Naive thymus-derived CD4-positive, alpha-beta T cell (primary cell): Measurements from ENCODE around the gene PDE8A. TPM values are rescaled to one million over a fixed set of nuclear protein-coding genes. Genes with fewer than 3 reads are reported as not detected.

Source experiments
- ATAC-seq: fragments of 150-1000 bp; cut with Tn5 transposase; 2 replicates; pipeline ENCODE4 v1.10.0; 2021; ENCODE audit warnings: mild to moderate bottlenecking, moderate library complexity
- CTCF ChIA-PET: fragments of 350-600 bp; sonication (Branson Sonifier 250); formaldehyde crosslinking; loops from one replicate; lab custom pipeline; 2021; ENCODE audit warnings: antibody characterized with exemption; lab: Charles Lee
- POLR2A ChIA-PET: fragments of 350-600 bp; sonication (Branson Sonifier 250); formaldehyde crosslinking; loops from one replicate; lab custom pipeline; 2021; ENCODE audit warnings: antibody characterized with exemption, inconsistent platforms; lab: Charles Lee
- DNase-seq, 9 donors: peaks; one replicate each; pipeline versions ENCODE4 v3.0.0 to v3.0.0-alpha.2; 2020 to 2022; ENCODE audit warnings: mixed read lengths in 1 of 9
- H3K27ac ChIP-seq: one replicate; pipeline ENCODE4 v1.7.0; 2013; ENCODE audit warnings: mild to moderate bottlenecking, low read depth, low read length, moderate library complexity
- H3K27me3 ChIP-seq, 2 donors: one replicate each; pipeline ENCODE4 v1.7.0; 2013; ENCODE audit warnings: low read length in 2 of 2, mild to moderate bottlenecking in 2 of 2, moderate library complexity in 2 of 2; ENCODE audit not compliant: control insufficient read depth in 2 of 2, insufficient read depth in 2 of 2
- H3K36me3 ChIP-seq, 3 experiments: 1 replicate in 2 of 3; 2 replicates in 1 of 3; pipeline ENCODE4 v1.7.0; 2013; ENCODE audit warnings: low read length in 3 of 3, mild to moderate bottlenecking in 3 of 3, moderate library complexity in 1 of 3; ENCODE audit not compliant: insufficient read depth in 3 of 3, control insufficient read depth in 2 of 3
- H3K4me1 ChIP-seq, 2 donors: one replicate each; pipeline ENCODE4 v1.7.0; 2013; ENCODE audit warnings: low read length in 2 of 2, mild to moderate bottlenecking in 2 of 2, moderate library complexity in 1 of 2; ENCODE audit not compliant: control insufficient read depth in 2 of 2, insufficient read depth in 2 of 2
- H3K4me3 ChIP-seq: 2 replicates; pipeline ENCODE4 v1.7.0; 2013; ENCODE audit warnings: mild to moderate bottlenecking, low read length
- H3K9me3 ChIP-seq, 3 experiments: 1 replicate in 2 of 3; 2 replicates in 1 of 3; pipeline ENCODE4 v1.7.0; 2013; ENCODE audit warnings: low read length in 3 of 3; ENCODE audit not compliant: control insufficient read depth in 2 of 3
- H3K27ac Mint-ChIP-seq, 9 donors: one replicate each; pipeline ENCODE4 v1.8.0; 2020 to 2022; ENCODE audit warnings: mixed read lengths in 9 of 9, mild to moderate bottlenecking in 8 of 9, moderate library complexity in 5 of 9, inconsistent platforms in 2 of 9
- H3K27me3 Mint-ChIP-seq, 5 donors: one replicate each; pipeline ENCODE4 v1.8.0; 2021 to 2022; ENCODE audit warnings: mixed read lengths in 5 of 5, mild to moderate bottlenecking in 1 of 5
- H3K36me3 Mint-ChIP-seq, 5 donors: one replicate each; pipeline ENCODE4 v1.8.0; 2020 to 2022; ENCODE audit warnings: mixed read lengths in 5 of 5, mild to moderate bottlenecking in 3 of 5, inconsistent platforms in 1 of 5
- H3K4me1 Mint-ChIP-seq, 7 donors: one replicate each; pipeline ENCODE4 v1.8.0; 2020 to 2022; ENCODE audit warnings: mixed read lengths in 7 of 7, mild to moderate bottlenecking in 3 of 7, inconsistent platforms in 1 of 7
- H3K4me3 Mint-ChIP-seq, 10 donors: one replicate each; pipeline ENCODE4 v1.8.0; 2020 to 2022; ENCODE audit warnings: mild to moderate bottlenecking in 10 of 10, mixed read lengths in 10 of 10, moderate library complexity in 6 of 10, inconsistent platforms in 2 of 10
- H3K9me3 Mint-ChIP-seq, 11 donors: one replicate each; pipeline ENCODE4 v1.8.0; 2020 to 2022; ENCODE audit warnings: mixed read lengths in 11 of 11, mild to moderate bottlenecking in 4 of 11, inconsistent platforms in 1 of 11, moderate library complexity in 1 of 11
- intact Hi-C, 2 donors: fragments of 100-400 bp; cut with micrococcal nuclease; formaldehyde crosslinking; loops; one replicate each; pipeline ENCODE4 v1.15.1; 2023
- polyA plus RNA-seq, 2 donors: library from polyadenylated mRNA; unstranded; fragments of 300-500 nt; fragmentation: Illumina TruSeq; gene quantifications; one replicate each; pipeline ENCODE4 v1.2.3, GENCODE V29; 2021
- total RNA-seq, 6 experiments: library from RNA in 5 of 6; stranded (reverse) in 5 of 6; gene quantifications; 1 replicate in 5 of 6; 2 replicates in 1 of 6; pipeline ENCODE4 v1.2.3 and lab custom pipeline; 2021 to 2026

PDE8A gene
- total and polyA plus RNA-seq, 7 experiments from 2014 or later: 1.7 to 43.3 (median 31.9) TPM

- H3K27ac ChIP-seq: no peak overlapping the region
- Mint-ChIP-seq H3K4me1 (peaks cover 0 to 4% (median 0%) of the 10 kb centered on the region in 7 donors), H3K4me3 (no peak overlapping the region), H3K36me3 (no peaks in the 10 kb centered on the region), H3K9me3 (peaks cover 0 to 8% (median 2%) of the 10 kb centered on the region in 11 donors), H3K27me3 (peaks cover 0 to 27% (median under 1%) of the 10 kb centered on the region in 5 donors), H3K27ac (no peak overlapping the region)
- H3K4me1 ChIP-seq: no peaks in the 10 kb centered on the region
- H3K36me3 ChIP-seq: no peaks in the 10 kb centered on the region
- H3K27me3 ChIP-seq: peaks cover 0 to 4% of the 10 kb centered on the region in 2 donors
- DNase-seq: no peak
- intact Hi-C loops: no loop called here
- ChIA-PET CTCF (no interaction called here), POLR2A (no interaction called here)
- H3K4me3 ChIP-seq: no peak overlapping the region
- ATAC-seq: no peak
- no peaks in the 10 kb centered on the region for H3K9me3 ChIP-seq
Observed at GRCh38 chr15:84969257-84969656, 12.4 kb upstream of the PDE8A start.

- H3K27ac ChIP-seq: no peak overlapping the region
Observed at GRCh38 chr15:84970843-84971242, 10.8 kb upstream of the PDE8A start.

GRCh38 chr15:84973492-84974460 is 7.9 kb upstream of the PDE8A start:
- no peak overlapping the region for H3K4me3 ChIP-seq
- Mint-ChIP-seq H3K27ac (no peak overlapping the region), H3K27me3 (peaks cover 0 to 26% (median 0%) of the 10 kb centered on the region in 5 donors), H3K4me3 (no peak overlapping the region), H3K36me3 (no peaks in the 10 kb centered on the region), H3K9me3 (no peaks in the 10 kb centered on the region), H3K4me1 (peaks cover 0 to 4% (median 0%) of the 10 kb centered on the region in 7 donors)
- no peak for ATAC-seq
- H3K36me3 ChIP-seq: no peaks in the 10 kb centered on the region
- no peak for DNase-seq
- H3K9me3 ChIP-seq: no peaks in the 10 kb centered on the region
- H3K4me1 ChIP-seq: no peaks in the 10 kb centered on the region
- no peak overlapping the region for H3K27ac ChIP-seq
- POLR2A ChIA-PET: no interaction called here
- CTCF ChIA-PET: no interaction called here
- no peaks in the 10 kb centered on the region for H3K27me3 ChIP-seq
- intact Hi-C loops: no loop called here

More at GRCh38 chr15:84970843-84971242, 10.8 kb upstream of the PDE8A start:
- Mint-ChIP-seq H3K9me3 (peaks cover 0 to 5% (median 0%) of the 10 kb centered on the region in 11 donors), H3K27ac (no peak overlapping the region), H3K4me3 (no peak overlapping the region), H3K4me1 (peaks cover 0 to 4% (median 0%) of the 10 kb centered on the region in 7 donors), H3K36me3 (no peaks in the 10 kb centered on the region), H3K27me3 (peaks cover 0 to 23% (median 0%) of the 10 kb centered on the region in 5 donors)
- Histone ChIP-seq H3K4me1 (no peaks in the 10 kb centered on the region), H3K36me3 (no peaks in the 10 kb centered on the region), H3K27me3 (no peaks in the 10 kb centered on the region), H3K4me3 (no peak overlapping the region), H3K9me3 (no peaks in the 10 kb centered on the region)
- POLR2A ChIA-PET: no interaction called here
- no peak for DNase-seq
- CTCF ChIA-PET: no interaction called here
- intact Hi-C loops: no loop called here
- no peak for ATAC-seq

- Histone ChIP-seq H3K4me1 (peaks cover 5% of the 10 kb centered on the region in 2 donors), H3K9me3 (no peaks in the 10 kb centered on the region), H3K27me3 (no peaks in the 10 kb centered on the region), H3K36me3 (peaks cover 0 to 7% (median 0%) of the 10 kb centered on the region in 3 experiments), H3K27ac (no peak overlapping the region), H3K4me3 (no peak overlapping the region)
- H3K36me3 Mint-ChIP-seq: no peaks in the 10 kb centered on the region
- no peak overlapping the region for H3K4me3 Mint-ChIP-seq
- DNase-seq (no peak), ATAC-seq (no peak)
- intact Hi-C loops: no loop called here
- no peak overlapping the region for H3K27ac Mint-ChIP-seq
- H3K27me3 Mint-ChIP-seq: peaks cover 0 to 23% (median 0%) of the 10 kb centered on the region in 5 donors
- ChIA-PET CTCF (no interaction called here), POLR2A (no interaction called here)
- no peaks in the 10 kb centered on the region for H3K9me3 Mint-ChIP-seq
- peaks cover 0 to 16% (median 8%) of the 10 kb centered on the region in 7 donors for H3K4me1 Mint-ChIP-seq
Observed at GRCh38 chr15:84975871-84976351, 5.7 kb upstream of the PDE8A start.

- DNase-seq: no peak
- H3K4me1 ChIP-seq: peaks cover 5% of the 10 kb centered on the region in 2 donors
- no peak overlapping the region for H3K27ac ChIP-seq
- H3K4me3 Mint-ChIP-seq: no peak overlapping the region
- POLR2A ChIA-PET: no interaction called here
- no peak overlapping the region for H3K4me3 ChIP-seq
- peaks cover 0 to 16% (median 8%) of the 10 kb centered on the region in 7 donors for H3K4me1 Mint-ChIP-seq
- ATAC-seq: no peak
- CTCF ChIA-PET: no interaction called here
- H3K36me3 Mint-ChIP-seq: no peaks in the 10 kb centered on the region
- intact Hi-C loops: no loop called here
- peaks cover 0 to 10% (median 0%) of the 10 kb centered on the region in 3 experiments for H3K36me3 ChIP-seq
- peaks cover 0 to 17% (median 0%) of the 10 kb centered on the region in 5 donors for H3K27me3 Mint-ChIP-seq
- no peaks in the 10 kb centered on the region for H3K27me3 ChIP-seq
- H3K27ac Mint-ChIP-seq: no peak overlapping the region
- H3K9me3 Mint-ChIP-seq: no peaks in the 10 kb centered on the region
- no peaks in the 10 kb centered on the region for H3K9me3 ChIP-seq
Observed at GRCh38 chr15:84976746-84977345, 4.8 kb upstream of the PDE8A start.

GRCh38 chr15:84979651-84980050 is 2.0 kb upstream of the PDE8A start:
- Histone ChIP-seq H3K27ac (no peak overlapping the region), H3K4me3 (peak overlapping the region; percentile 98), H3K36me3 (peaks cover 0 to 10% (median 0%) of the 10 kb centered on the region in 3 experiments), H3K4me1 (peaks cover 8 to 9% of the 10 kb centered on the region in 2 donors), H3K27me3 (no peaks in the 10 kb centered on the region), H3K9me3 (no peaks in the 10 kb centered on the region)
- intact Hi-C loops: loop anchor here (1.0 to 5.0 kb wide), 8 partner anchors 9 to 392 kb away; partner anchors contain the start of genes ZNF592 (in 2 of the 2) and WDR73 (in 1 of the 2)
- H3K4me1 Mint-ChIP-seq: peaks cover 11 to 38% (median 31%) of the 10 kb centered on the region in 7 donors
- ATAC-seq (no peak), DNase-seq (no peak)
- CTCF ChIA-PET: interaction anchor here (0.6 to 2.3 kb wide), 6 partner anchors 8 to 759 kb away, joined by 3 to 8 read pairs (median 4); no protein-coding TSS in a partner anchor
- no peaks in the 10 kb centered on the region for H3K36me3 Mint-ChIP-seq
- H3K4me3 Mint-ChIP-seq: peak overlapping the region; percentile 89 to 97 (median 95)
- peak overlapping the region; percentile 85 to 98 (median 95) for H3K27ac Mint-ChIP-seq
- no peaks in the 10 kb centered on the region for H3K9me3 Mint-ChIP-seq
- POLR2A ChIA-PET: interaction anchor here (1.7 to 3.5 kb wide), 7 partner anchors 9 to 348 kb away, joined by 5 to 15 read pairs (median 7); partner anchors contain the start of gene SEC11A
- H3K27me3 Mint-ChIP-seq: peaks cover 0 to 26% (median 0%) of the 10 kb centered on the region in 5 donors
